Measurements from ENCODE around the gene PLBD2.

DNA sequence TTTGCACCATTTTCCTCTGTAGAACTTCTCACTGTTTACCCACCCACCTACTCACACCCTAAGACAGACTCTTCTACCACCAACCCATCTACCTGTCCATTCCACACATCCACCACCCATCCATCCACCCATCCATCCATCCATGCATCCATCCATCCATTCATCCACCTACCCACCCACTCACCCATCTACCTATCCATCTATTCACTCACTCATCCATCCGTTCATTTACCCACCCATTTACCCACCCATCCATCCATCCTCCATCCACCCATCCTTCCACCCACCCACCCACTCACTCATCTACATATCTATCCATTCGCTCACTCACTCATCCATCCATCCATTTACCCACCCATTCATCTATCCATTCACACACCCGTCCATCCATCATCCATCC is 15.1 kb downstream of the PLBD2 start:
- TF ChIP-seq EZH2 (IDR thresholded peaks at IDR 0.05; ENCODE audit: insufficient read depth, low read length) = no peak
- TF ChIP-seq, protein P1, sequence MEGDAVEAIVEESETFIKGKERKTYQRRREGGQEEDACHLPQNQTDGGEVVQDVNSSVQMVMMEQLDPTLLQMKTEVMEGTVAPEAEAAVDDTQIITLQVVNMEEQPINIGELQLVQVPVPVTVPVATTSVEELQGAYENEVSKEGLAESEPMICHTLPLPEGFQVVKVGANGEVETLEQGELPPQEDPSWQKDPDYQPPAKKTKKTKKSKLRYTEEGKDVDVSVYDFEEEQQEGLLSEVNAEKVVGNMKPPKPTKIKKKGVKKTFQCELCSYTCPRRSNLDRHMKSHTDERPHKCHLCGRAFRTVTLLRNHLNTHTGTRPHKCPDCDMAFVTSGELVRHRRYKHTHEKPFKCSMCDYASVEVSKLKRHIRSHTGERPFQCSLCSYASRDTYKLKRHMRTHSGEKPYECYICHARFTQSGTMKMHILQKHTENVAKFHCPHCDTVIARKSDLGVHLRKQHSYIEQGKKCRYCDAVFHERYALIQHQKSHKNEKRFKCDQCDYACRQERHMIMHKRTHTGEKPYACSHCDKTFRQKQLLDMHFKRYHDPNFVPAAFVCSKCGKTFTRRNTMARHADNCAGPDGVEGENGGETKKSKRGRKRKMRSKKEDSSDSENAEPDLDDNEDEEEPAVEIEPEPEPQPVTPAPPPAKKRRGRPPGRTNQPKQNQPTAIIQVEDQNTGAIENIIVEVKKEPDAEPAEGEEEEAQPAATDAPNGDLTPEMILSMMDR (IDR thresholded peaks at IDR 0.05; ENCODE audit: insufficient read depth, low read depth, low read length) = no peak

All from astrocyte (in vitro differentiated cells and primary cell).